Measurements from ENCODE around the gene GPR137C.

The GPR137C gene

GRCh38 chr14:52678591-52678990 lies 126.0 kb downstream of the GPR137C start:
- DNase-seq (ENCODE audit: low read depth in 2 of 2) = no peak

DNA sequence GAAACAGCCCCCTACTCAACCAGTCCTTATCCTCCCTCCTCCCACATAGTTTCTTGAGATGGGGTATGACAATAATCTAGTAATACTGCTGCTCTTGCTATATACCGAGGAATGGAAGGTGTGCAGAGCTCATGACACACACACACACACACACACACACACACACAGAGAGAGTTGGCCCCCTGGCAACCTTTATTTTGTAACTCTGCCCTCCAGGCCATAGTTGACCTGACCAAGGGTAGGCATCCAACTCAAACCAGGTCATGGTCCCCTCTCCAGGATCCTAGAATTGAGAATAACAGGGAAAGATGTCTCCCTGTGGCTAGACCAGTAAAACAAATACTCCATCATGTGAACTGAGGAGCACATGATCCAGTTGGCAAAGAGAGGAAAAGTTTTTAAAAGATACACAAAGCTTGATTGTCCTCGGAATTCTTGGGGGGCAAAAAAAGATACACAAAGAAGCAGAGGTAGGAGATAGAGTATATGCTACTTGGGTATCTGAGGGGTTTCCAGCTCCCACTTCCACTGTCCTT lies 131.4 kb downstream of the GPR137C start:
- no peak for DNase-seq (ENCODE audit: low read depth in 2 of 2)

GRCh38 chr14:52686176-52686575 lies 133.5 kb downstream of the GPR137C start:
- DNase-seq (ENCODE audit: low read depth in 2 of 2) = no peak
